Measurements from ENCODE around the gene OSBPL6.

The OSBPL6 gene

GRCh38 chr2:178237488-178238153 lies 43.3 kb downstream of the OSBPL6 start:
- no peak for DNase-seq (ENCODE audit: low read depth, low spot score)
- no peak overlapping the region for H3K9ac ChIP-seq (ENCODE audit: insufficient read length)
- no peaks in the 10 kb centered on the region for H3K9me3 ChIP-seq (ENCODE audit: low read depth, low read length)
- no peak overlapping the region for H3K4me3 ChIP-seq
- H3K27ac ChIP-seq, result no peak overlapping the region
- TF ChIP-seq EZH2 (IDR thresholded peaks at IDR 0.05) (no peak), FOXP2 (optimal IDR thresholded peaks at IDR 0.05; ENCODE audit: control extremely low read depth, extremely low read length, insufficient read depth) (no peak), POLR2AphosphoS5 (IDR thresholded peaks at IDR 0.05; ENCODE audit: borderline replicate concordance, low read depth, low read length) (no peak)
- H3K36me3 ChIP-seq (ENCODE audit: insufficient read depth, low read length), result no peaks in the 10 kb centered on the region

GRCh38 chr2:178238154-178238521 lies 43.8 kb downstream of the OSBPL6 start:
- TF ChIP-seq FOXP2 (optimal IDR thresholded peaks at IDR 0.05; ENCODE audit: control extremely low read depth, extremely low read length, insufficient read depth) (no peak), EZH2 (IDR thresholded peaks at IDR 0.05) (no peak)
- H3K9ac ChIP-seq (ENCODE audit: insufficient read length), result no peak overlapping the region
- H3K4me3 ChIP-seq, result no peak overlapping the region
- no peaks in the 10 kb centered on the region for H3K9me3 ChIP-seq (ENCODE audit: low read depth, low read length)
- no peak overlapping the region for H3K27ac ChIP-seq
- DNase-seq (ENCODE audit: low read depth, low spot score), result no peak
- no peaks in the 10 kb centered on the region for H3K36me3 ChIP-seq (ENCODE audit: insufficient read depth, low read length)

GRCh38 chr2:178238750-178239149 lies 44.4 kb downstream of the OSBPL6 start:
- H3K9ac ChIP-seq (ENCODE audit: insufficient read length), result no peak overlapping the region
- H3K36me3 ChIP-seq (ENCODE audit: insufficient read depth, low read length), result no peaks in the 10 kb centered on the region
- no peak for DNase-seq (ENCODE audit: low read depth, low spot score)
- no peaks in the 10 kb centered on the region for H3K9me3 ChIP-seq (ENCODE audit: low read depth, low read length)
- H3K4me3 ChIP-seq, result no peak overlapping the region
- no peak for TF ChIP-seq FOXP2 (optimal IDR thresholded peaks at IDR 0.05; ENCODE audit: control extremely low read depth, extremely low read length, insufficient read depth)
- TF ChIP-seq EZH2 (IDR thresholded peaks at IDR 0.05), result no peak
- TF ChIP-seq POLR2AphosphoS5 (IDR thresholded peaks at IDR 0.05; ENCODE audit: borderline replicate concordance, low read depth, low read length), result no peak
- H3K27ac ChIP-seq, result no peak overlapping the region

- no peaks in the 10 kb centered on the region for H3K9me3 ChIP-seq (ENCODE audit: low read depth, low read length)
- no peak overlapping the region for H3K9ac ChIP-seq (ENCODE audit: insufficient read length)
- peak; percentile 22 for DNase-seq (ENCODE audit: low read depth, low spot score)
- H3K4me3 ChIP-seq, result 0 out of 2 replicates have a peak overlapping the region, but pooled peaks have one; percentile 10
- no peak overlapping the region for H3K27ac ChIP-seq
- no peaks in the 10 kb centered on the region for H3K36me3 ChIP-seq (ENCODE audit: insufficient read depth, low read length)
- TF ChIP-seq POLR2AphosphoS5 (IDR thresholded peaks at IDR 0.05; ENCODE audit: borderline replicate concordance, low read depth, low read length) (no peak), EZH2 (IDR thresholded peaks at IDR 0.05) (no peak), FOXP2 (optimal IDR thresholded peaks at IDR 0.05; ENCODE audit: control extremely low read depth, extremely low read length, insufficient read depth) (no peak)
These were observed 47.7 kb downstream of the OSBPL6 start for GRCh38 chr2:178241844-178242551.

GRCh38 chr2:178242552-178242883 lies 48.2 kb downstream of the OSBPL6 start:
- TF ChIP-seq POLR2AphosphoS5 (IDR thresholded peaks at IDR 0.05; ENCODE audit: borderline replicate concordance, low read depth, low read length) (no peak), EZH2 (IDR thresholded peaks at IDR 0.05) (no peak), FOXP2 (optimal IDR thresholded peaks at IDR 0.05; ENCODE audit: control extremely low read depth, extremely low read length, insufficient read depth) (no peak)
- no peak for DNase-seq (ENCODE audit: low read depth, low spot score)
- no peaks in the 10 kb centered on the region for H3K9me3 ChIP-seq (ENCODE audit: low read depth, low read length)
- H3K27ac ChIP-seq, result no peak overlapping the region
- no peak overlapping the region for H3K4me3 ChIP-seq
- no peak overlapping the region for H3K9ac ChIP-seq (ENCODE audit: insufficient read length)
- H3K36me3 ChIP-seq (ENCODE audit: insufficient read depth, low read length), result no peaks in the 10 kb centered on the region

GRCh38 chr2:178243961-178244360 lies 49.6 kb downstream of the OSBPL6 start:
- Histone ChIP-seq H3K27ac (no peak overlapping the region), H3K9ac (ENCODE audit: insufficient read length) (no peak overlapping the region), H3K36me3 (ENCODE audit: insufficient read depth, low read length) (no peaks in the 10 kb centered on the region), H3K9me3 (ENCODE audit: low read depth, low read length) (no peaks in the 10 kb centered on the region), H3K4me3 (no peak overlapping the region)
- no peak for DNase-seq (ENCODE audit: low read depth, low spot score)
- TF ChIP-seq FOXP2 (optimal IDR thresholded peaks at IDR 0.05; ENCODE audit: control extremely low read depth, extremely low read length, insufficient read depth), result no peak
- no peak for TF ChIP-seq POLR2AphosphoS5 (IDR thresholded peaks at IDR 0.05; ENCODE audit: borderline replicate concordance, low read depth, low read length)
- TF ChIP-seq EZH2 (IDR thresholded peaks at IDR 0.05), result no peak

GRCh38 chr2:178244777-178245176 lies 50.5 kb downstream of the OSBPL6 start:
- Histone ChIP-seq H3K9me3 (ENCODE audit: low read depth, low read length) (no peaks in the 10 kb centered on the region), H3K27ac (no peak overlapping the region), H3K9ac (ENCODE audit: insufficient read length) (no peak overlapping the region), H3K4me3 (no peak overlapping the region), H3K36me3 (ENCODE audit: insufficient read depth, low read length) (no peaks in the 10 kb centered on the region)
- no peak for TF ChIP-seq EZH2 (IDR thresholded peaks at IDR 0.05)
- no peak for TF ChIP-seq POLR2AphosphoS5 (IDR thresholded peaks at IDR 0.05; ENCODE audit: borderline replicate concordance, low read depth, low read length)
- no peak for DNase-seq (ENCODE audit: low read depth, low spot score)

GRCh38 chr2:178246696-178247095 lies 52.4 kb downstream of the OSBPL6 start:
- Histone ChIP-seq H3K36me3 (ENCODE audit: insufficient read depth, low read length) (no peaks in the 10 kb centered on the region), H3K4me3 (no peak overlapping the region), H3K9ac (ENCODE audit: insufficient read length) (no peak overlapping the region), H3K27ac (no peak overlapping the region), H3K9me3 (ENCODE audit: low read depth, low read length) (no peaks in the 10 kb centered on the region)
- DNase-seq (ENCODE audit: low read depth, low spot score), result no peak
- TF ChIP-seq FOXP2 (optimal IDR thresholded peaks at IDR 0.05; ENCODE audit: control extremely low read depth, extremely low read length, insufficient read depth) (no peak), EZH2 (IDR thresholded peaks at IDR 0.05) (no peak), POLR2AphosphoS5 (IDR thresholded peaks at IDR 0.05; ENCODE audit: borderline replicate concordance, low read depth, low read length) (no peak)

GRCh38 chr2:178247250-178247649 lies 52.9 kb downstream of the OSBPL6 start:
- Histone ChIP-seq H3K9ac (ENCODE audit: insufficient read length) (no peak overlapping the region), H3K27ac (no peak overlapping the region)

More at GRCh38 chr2:178247250-178247649, 52.9 kb downstream of the OSBPL6 start:
- no peaks in the 10 kb centered on the region for H3K36me3 ChIP-seq (ENCODE audit: insufficient read depth, low read length)
- TF ChIP-seq POLR2AphosphoS5 (IDR thresholded peaks at IDR 0.05; ENCODE audit: borderline replicate concordance, low read depth, low read length), result no peak
- no peak for TF ChIP-seq EZH2 (IDR thresholded peaks at IDR 0.05)
- no peak for TF ChIP-seq FOXP2 (optimal IDR thresholded peaks at IDR 0.05; ENCODE audit: control extremely low read depth, extremely low read length, insufficient read depth)
- H3K9me3 ChIP-seq (ENCODE audit: low read depth, low read length), result no peaks in the 10 kb centered on the region
- no peak for DNase-seq (ENCODE audit: low read depth, low spot score)
- H3K4me3 ChIP-seq, result no peak overlapping the region

Measured in SK-N-MC (cell line).